ENCODE measurements around the gene AGAP2. TPM values are rescaled to one million over a fixed set of nuclear protein-coding genes. Genes with fewer than 3 reads are reported as not detected.

The AGAP2 gene
- total and polyA plus RNA-seq, 2 donors (not counting 1 experiment from before 2014, with no cell fraction given) = 22.2 to 27.0 TPM

GRCh38 chr12:57741413-57741789, 2.9 kb upstream of the AGAP2 start:
- Mint-ChIP-seq H3K27ac (peak overlapping the region; percentile 83), H3K4me1 (peaks cover 57% of the 10 kb centered on the region), H3K4me3 (peak overlapping the region; percentile 84), H3K27me3 (no peaks in the 10 kb centered on the region), H3K9me3 (ENCODE audit: insufficient read depth) (no peaks in the 10 kb centered on the region)
- intact Hi-C loops (cut with micrococcal nuclease) = loop anchor here (5.0 kb wide), 2 partner anchors 41 to 109 kb away; partner anchors contain the start of genes B4GALNT1 and TSFM
- H3K27ac ChIP-seq (ENCODE audit: low read length in 2 of 2) = peak overlapping the region; percentile 45 to 70
- TF ChIP-seq EZH2 (IDR thresholded peaks at IDR 0.05; ENCODE audit: borderline replicate concordance, insufficient read depth, low read depth, low read length, poor library complexity, severe bottlenecking) (no peak), CTCF (IDR thresholded peaks at IDR 0.05) (no peak)
- 10% methylated on average over 1 of the region's 1 CpG for WGBS (ENCODE audit: insufficient coverage)
- peaks cover 78% of the 10 kb centered on the region for H3K79me2 ChIP-seq (ENCODE audit: control insufficient read depth, insufficient read depth, low read length)
- ChIA-PET POLR2A (interaction anchor here (0.6 to 1.5 kb wide), 4 partner anchors 9 to 301 kb away, joined by 3 to 5 read pairs (median 3); no protein-coding TSS in a partner anchor), CTCF (interaction anchor here (0.7 to 4.0 kb wide), 13 partner anchors 11 to 158 kb away, joined by 3 to 21 read pairs (median 6); partner anchors contain the start of genes B4GALNT1, CDK4, CYP27B1 and EEF1AKMT3)
- H4K20me1 ChIP-seq (ENCODE audit: control insufficient read depth, insufficient read depth, low read length, poor library complexity, severe bottlenecking) = peaks cover 44% of the 10 kb centered on the region
- peak overlapping the region; percentile 60 for H3K9ac ChIP-seq (ENCODE audit: low read length)
- peak overlapping the region; percentile 43 to 79 (median 62) for H3K4me3 ChIP-seq (ENCODE audit: control extremely low read depth in 1 of 5, extremely low read depth in 1 of 5, insufficient read depth in 1 of 5, low read depth in 2 of 5, low read length in 4 of 5)
- peaks cover 43 to 62% of the 10 kb centered on the region in 2 donors for H3K4me1 ChIP-seq (ENCODE audit: control insufficient read depth in 2 of 2, insufficient read depth in 2 of 2, low read length in 2 of 2)
- peak overlapping the region; percentile 71 for H3K4me2 ChIP-seq (replicated peaks; ENCODE audit: low read depth, low read length, poor library complexity, severe bottlenecking)
- H3K9me3 ChIP-seq (ENCODE audit: control extremely low read depth in 1 of 3, control insufficient read depth in 2 of 3, insufficient read depth in 1 of 3, low read length in 2 of 3) = no peaks in the 10 kb centered on the region
- no peak for DNase-seq
- peak overlapping the region; percentile 65 for H2AFZ ChIP-seq (ENCODE audit: insufficient read depth, low read depth, low read length, poor library complexity, severe bottlenecking)
- H3K36me3 ChIP-seq (replicated peaks in 1 of 2; ENCODE audit: control extremely low read depth in 1 of 2, control insufficient read depth in 1 of 2, extremely low read depth in 1 of 2, insufficient read depth in 2 of 2, low read length in 1 of 2) = peaks cover 0 to 24% of the 10 kb centered on the region in 2 experiments
- H3K27me3 ChIP-seq (replicated peaks in 1 of 4; ENCODE audit: control extremely low read depth in 1 of 4, control insufficient read depth in 3 of 4, insufficient read depth in 4 of 4, low read length in 3 of 4) = no peaks in the 10 kb centered on the region
- ATAC-seq (ENCODE audit: low read depth) = no peak
